ENCODE measurements around the gene IKZF1. TPM values are rescaled to one million over a fixed set of nuclear protein-coding genes. Genes with fewer than 3 reads are reported as not detected.

IKZF1 gene
- total and polyA plus RNA-seq, 2 of the 4 experiments (the other 2 are of a cell fraction): not detected

DNA sequence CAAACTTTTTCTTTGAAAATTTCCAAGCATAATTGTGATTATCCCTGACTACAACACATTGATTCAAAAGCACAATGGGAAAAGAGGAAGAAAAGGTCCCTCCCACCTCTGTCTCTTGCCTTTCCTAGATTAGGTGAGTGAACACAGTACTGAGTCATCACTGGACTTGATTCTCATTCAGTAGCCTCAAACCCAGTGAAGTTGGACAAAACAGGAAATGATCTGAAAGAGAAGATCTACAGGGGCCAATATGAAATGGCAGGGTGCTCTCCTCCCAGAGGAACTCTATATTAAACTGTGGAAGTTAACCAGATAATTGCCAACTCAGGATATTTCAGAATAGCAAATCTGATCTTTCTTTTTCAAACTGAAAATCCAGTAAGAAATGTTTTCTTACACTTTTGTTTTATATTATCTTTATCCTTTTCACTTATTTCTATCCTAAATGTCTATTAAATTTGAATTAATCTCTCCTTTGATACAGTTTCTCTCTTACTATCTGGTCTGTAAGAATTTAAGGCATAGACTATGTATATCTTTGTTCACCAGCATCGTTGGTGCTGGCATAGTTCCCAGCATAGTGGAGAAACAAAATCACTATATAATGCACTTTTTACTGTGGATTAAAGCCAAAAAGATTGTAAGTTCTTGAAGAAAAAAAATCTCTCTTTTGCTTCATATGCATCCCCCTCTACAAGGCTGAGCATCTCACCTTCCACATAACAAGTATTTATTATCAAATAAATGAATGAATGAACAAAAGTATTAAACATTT, 41.4 kb upstream of the IKZF1 start:
- no peak for ATAC-seq (ENCODE audit: low read depth)
- H3K23ac ChIP-seq (ENCODE audit: low read depth, low read length): no peak overlapping the region
- no peak overlapping the region for H3K9ac ChIP-seq (ENCODE audit: low read depth, low read length)
- H4K5ac ChIP-seq (ENCODE audit: low read depth, low read length): no peak overlapping the region
- no peak overlapping the region for H2AK5ac ChIP-seq (ENCODE audit: low read depth, low read length)
- H3K27me3 ChIP-seq (ENCODE audit: control insufficient read depth, insufficient read depth, low read length): no peaks in the 10 kb centered on the region
- intact Hi-C loops (cut with micrococcal nuclease) (no loop called here), in situ Hi-C loops (cut with MboI; ENCODE audit: low sequenced_read_pairs) (no loop called here), dilution Hi-C loops (cut with HindIII; ENCODE audit: low sequenced_read_pairs, unreplicated experiment) (no loop called here)
- no peaks in the 10 kb centered on the region for H3K36me3 ChIP-seq (ENCODE audit: control insufficient read depth, insufficient read depth, low read length)
- TF ChIP-seq POLR2A (IDR thresholded peaks at IDR 0.05; ENCODE audit: low read depth, low read length) (no peak), RFX5 (IDR thresholded peaks at IDR 0.05; ENCODE audit: low read depth, low read length) (no peak), RAD21 (IDR thresholded peaks at IDR 0.05; ENCODE audit: low read length) (no peak), FOS (IDR thresholded peaks at IDR 0.05; ENCODE audit: low read depth, low read length) (no peak), BHLHE40 (IDR thresholded peaks at IDR 0.05; ENCODE audit: low read depth, low read length) (no peak), CEBPB (IDR thresholded peaks at IDR 0.05; ENCODE audit: low read depth, low read length) (no peak), RCOR1 (IDR thresholded peaks at IDR 0.05; ENCODE audit: insufficient replicate concordance, low read length) (no peak), NFE2L2 (IDR thresholded peaks at IDR 0.05; ENCODE audit: low read depth, low read length) (no peak), MAFK (IDR thresholded peaks at IDR 0.05; ENCODE audit: low read depth, low read length) (no peak), CHD1 (IDR thresholded peaks at IDR 0.05; ENCODE audit: low read depth, low read length) (no peak)
- TF ChIP-seq, protein P1, sequence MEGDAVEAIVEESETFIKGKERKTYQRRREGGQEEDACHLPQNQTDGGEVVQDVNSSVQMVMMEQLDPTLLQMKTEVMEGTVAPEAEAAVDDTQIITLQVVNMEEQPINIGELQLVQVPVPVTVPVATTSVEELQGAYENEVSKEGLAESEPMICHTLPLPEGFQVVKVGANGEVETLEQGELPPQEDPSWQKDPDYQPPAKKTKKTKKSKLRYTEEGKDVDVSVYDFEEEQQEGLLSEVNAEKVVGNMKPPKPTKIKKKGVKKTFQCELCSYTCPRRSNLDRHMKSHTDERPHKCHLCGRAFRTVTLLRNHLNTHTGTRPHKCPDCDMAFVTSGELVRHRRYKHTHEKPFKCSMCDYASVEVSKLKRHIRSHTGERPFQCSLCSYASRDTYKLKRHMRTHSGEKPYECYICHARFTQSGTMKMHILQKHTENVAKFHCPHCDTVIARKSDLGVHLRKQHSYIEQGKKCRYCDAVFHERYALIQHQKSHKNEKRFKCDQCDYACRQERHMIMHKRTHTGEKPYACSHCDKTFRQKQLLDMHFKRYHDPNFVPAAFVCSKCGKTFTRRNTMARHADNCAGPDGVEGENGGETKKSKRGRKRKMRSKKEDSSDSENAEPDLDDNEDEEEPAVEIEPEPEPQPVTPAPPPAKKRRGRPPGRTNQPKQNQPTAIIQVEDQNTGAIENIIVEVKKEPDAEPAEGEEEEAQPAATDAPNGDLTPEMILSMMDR (conservative IDR thresholded peaks at IDR 0.05; ENCODE audit: low read depth, low read length): no peak
- TF ChIP-seq, protein P2, sequence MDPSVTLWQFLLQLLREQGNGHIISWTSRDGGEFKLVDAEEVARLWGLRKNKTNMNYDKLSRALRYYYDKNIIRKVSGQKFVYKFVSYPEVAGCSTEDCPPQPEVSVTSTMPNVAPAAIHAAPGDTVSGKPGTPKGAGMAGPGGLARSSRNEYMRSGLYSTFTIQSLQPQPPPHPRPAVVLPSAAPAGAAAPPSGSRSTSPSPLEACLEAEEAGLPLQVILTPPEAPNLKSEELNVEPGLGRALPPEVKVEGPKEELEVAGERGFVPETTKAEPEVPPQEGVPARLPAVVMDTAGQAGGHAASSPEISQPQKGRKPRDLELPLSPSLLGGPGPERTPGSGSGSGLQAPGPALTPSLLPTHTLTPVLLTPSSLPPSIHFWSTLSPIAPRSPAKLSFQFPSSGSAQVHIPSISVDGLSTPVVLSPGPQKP (IDR thresholded peaks at IDR 0.05; ENCODE audit: borderline replicate concordance, low read depth, low read length): no peak
- TF ChIP-seq, protein P3, sequence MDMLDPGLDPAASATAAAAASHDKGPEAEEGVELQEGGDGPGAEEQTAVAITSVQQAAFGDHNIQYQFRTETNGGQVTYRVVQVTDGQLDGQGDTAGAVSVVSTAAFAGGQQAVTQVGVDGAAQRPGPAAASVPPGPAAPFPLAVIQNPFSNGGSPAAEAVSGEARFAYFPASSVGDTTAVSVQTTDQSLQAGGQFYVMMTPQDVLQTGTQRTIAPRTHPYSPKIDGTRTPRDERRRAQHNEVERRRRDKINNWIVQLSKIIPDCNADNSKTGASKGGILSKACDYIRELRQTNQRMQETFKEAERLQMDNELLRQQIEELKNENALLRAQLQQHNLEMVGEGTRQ (IDR thresholded peaks at IDR 0.05; ENCODE audit: low read depth, low read length): no peak
- H4K8ac ChIP-seq (ENCODE audit: low read depth in 2 of 2, low read length in 2 of 2): no peak overlapping the region
- H2BK120ac ChIP-seq (ENCODE audit: low read depth, low read length): no peak overlapping the region
- no peak overlapping the region for H3K14ac ChIP-seq (replicated peaks; ENCODE audit: low read depth, low read length)
- no TSS peak for BruUV-seq (replicated peaks)
- no peak overlapping the region for H3K4me2 ChIP-seq (ENCODE audit: low read depth, low read length)
- H2BK5ac ChIP-seq (ENCODE audit: low read depth, low read length, poor library complexity, severe bottlenecking): no peak overlapping the region
- no peak overlapping the region for H2BK15ac ChIP-seq (ENCODE audit: low read depth, low read length)
- H4K91ac ChIP-seq (ENCODE audit: insufficient read depth, low read depth, low read length): no peak overlapping the region
- H3K9me1 ChIP-seq (ENCODE audit: insufficient read depth, low read length): no peaks in the 10 kb centered on the region
- H2AK9ac ChIP-seq (replicated peaks; ENCODE audit: low read depth, low read length, poor library complexity): no peak overlapping the region
- DNase-seq: no peak
- H3K9me3 ChIP-seq (ENCODE audit: control insufficient read depth, insufficient read depth, low read length): no peaks in the 10 kb centered on the region
- H3K4me1 ChIP-seq (ENCODE audit: control insufficient read depth, insufficient read depth, low read length): no peaks in the 10 kb centered on the region
- WGBS, 2 experiments (ENCODE audit: extremely low coverage in 2 of 2, insufficient read length in 1 of 2): no CpG with 5 or more reads among the region's 1 CpG
- no peaks in the 10 kb centered on the region for H4K20me1 ChIP-seq (ENCODE audit: insufficient read depth, low read length)
- H3K27ac ChIP-seq (ENCODE audit: insufficient read depth, low read length): no peak overlapping the region
- no peak overlapping the region for H3K56ac ChIP-seq (ENCODE audit: extremely low read depth, insufficient read depth, low read length)
- H2AFZ ChIP-seq (replicated peaks; ENCODE audit: low read length, poor library complexity): no peak overlapping the region
- H3K4ac ChIP-seq (ENCODE audit: low read depth, low read length): no peak overlapping the region
- ChIA-PET CTCF (no interaction called here), POLR2A (ENCODE audit: unreplicated experiment) (no interaction called here)
- H3K18ac ChIP-seq (ENCODE audit: low read depth, low read length): no peak overlapping the region
- H2BK20ac ChIP-seq (ENCODE audit: low read depth, low read length): no peak overlapping the region
- H3K79me1 ChIP-seq (ENCODE audit: low read depth in 1 of 2, low read length in 2 of 2): no peaks in the 10 kb centered on the region
- no peak overlapping the region for H3K4me3 ChIP-seq (ENCODE audit: insufficient read depth, low read depth, low read length)
